ENCODE results near the gene P4HA2.

GRCh38 chr5:132142459-132142858 lies 85.2 kb downstream of the P4HA2 start:
- TF ChIP-seq, protein P1, sequence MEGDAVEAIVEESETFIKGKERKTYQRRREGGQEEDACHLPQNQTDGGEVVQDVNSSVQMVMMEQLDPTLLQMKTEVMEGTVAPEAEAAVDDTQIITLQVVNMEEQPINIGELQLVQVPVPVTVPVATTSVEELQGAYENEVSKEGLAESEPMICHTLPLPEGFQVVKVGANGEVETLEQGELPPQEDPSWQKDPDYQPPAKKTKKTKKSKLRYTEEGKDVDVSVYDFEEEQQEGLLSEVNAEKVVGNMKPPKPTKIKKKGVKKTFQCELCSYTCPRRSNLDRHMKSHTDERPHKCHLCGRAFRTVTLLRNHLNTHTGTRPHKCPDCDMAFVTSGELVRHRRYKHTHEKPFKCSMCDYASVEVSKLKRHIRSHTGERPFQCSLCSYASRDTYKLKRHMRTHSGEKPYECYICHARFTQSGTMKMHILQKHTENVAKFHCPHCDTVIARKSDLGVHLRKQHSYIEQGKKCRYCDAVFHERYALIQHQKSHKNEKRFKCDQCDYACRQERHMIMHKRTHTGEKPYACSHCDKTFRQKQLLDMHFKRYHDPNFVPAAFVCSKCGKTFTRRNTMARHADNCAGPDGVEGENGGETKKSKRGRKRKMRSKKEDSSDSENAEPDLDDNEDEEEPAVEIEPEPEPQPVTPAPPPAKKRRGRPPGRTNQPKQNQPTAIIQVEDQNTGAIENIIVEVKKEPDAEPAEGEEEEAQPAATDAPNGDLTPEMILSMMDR (IDR thresholded peaks at IDR 0.05; ENCODE audit: extremely low read depth in 1 of 2, insufficient read depth in 1 of 2, low read depth in 1 of 2, low read length in 2 of 2): no peak
- TF ChIP-seq MYC (IDR thresholded peaks at IDR 0.05; ENCODE audit: low read depth, low read length) (no peak), EZH2 (IDR thresholded peaks at IDR 0.05; ENCODE audit: borderline replicate concordance, low read depth, low read length, severe bottlenecking) (no peak), POLR2A (IDR thresholded peaks at IDR 0.05; ENCODE audit: low read depth, low read length) (no peak), JUN (IDR thresholded peaks at IDR 0.05; ENCODE audit: borderline replicate concordance, insufficient read depth, insufficient read length, low read depth) (no peak), FOS (IDR thresholded peaks at IDR 0.05; ENCODE audit: borderline replicate concordance, insufficient read depth, low read length) (no peak), POLR2AphosphoS5 (IDR thresholded peaks at IDR 0.05; ENCODE audit: insufficient read depth, low read depth, low read length) (no peak), GATA2 (IDR thresholded peaks at IDR 0.05; ENCODE audit: insufficient read depth, insufficient read length, low read depth, low read length) (no peak)
- TF ChIP-seq, protein P2, sequence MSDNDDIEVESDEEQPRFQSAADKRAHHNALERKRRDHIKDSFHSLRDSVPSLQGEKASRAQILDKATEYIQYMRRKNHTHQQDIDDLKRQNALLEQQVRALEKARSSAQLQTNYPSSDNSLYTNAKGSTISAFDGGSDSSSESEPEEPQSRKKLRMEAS (IDR thresholded peaks at IDR 0.05; ENCODE audit: insufficient read depth, insufficient read length): no peak

All from endothelial cell of umbilical vein (primary cell).